HG03460 (cell line): Measurements from ENCODE around the gene CAST.

Experiments
- ATAC-seq: cut with Tn5 transposase; IDR thresholded peaks from one replicate; pipeline ENCODE4 v1.9.1; 2021; ENCODE audit not compliant: unreplicated experiment

Gene CAST

GRCh38 chr5:96645091-96645490 lies 17.1 kb upstream of the CAST start:
- ATAC-seq, result no peak

- ATAC-seq, result no peak
Measured at GRCh38 chr5:96648023-96648422, 14.2 kb upstream of the CAST start.

GRCh38 chr5:96648593-96648992 lies 13.6 kb upstream of the CAST start:
- no peak for ATAC-seq

GRCh38 chr5:96649251-96649662 lies 12.9 kb upstream of the CAST start:
- no peak for ATAC-seq

- ATAC-seq, result no peak
Measured at GRCh38 chr5:96649681-96650540, 12.3 kb upstream of the CAST start.

- no peak for ATAC-seq
Measured at GRCh38 chr5:96651047-96651446, 11.1 kb upstream of the CAST start.

- no peak for ATAC-seq
Measured at GRCh38 chr5:96651948-96652753, 10.0 kb upstream of the CAST start.

GRCh38 chr5:96652769-96653454 lies 9.3 kb upstream of the CAST start:
- ATAC-seq, result no peak

- no peak for ATAC-seq
Measured at GRCh38 chr5:96654209-96654608, 8.0 kb upstream of the CAST start.

- ATAC-seq, result no peak
Measured at GRCh38 chr5:96655085-96655484, 7.1 kb upstream of the CAST start.

- no peak for ATAC-seq
Measured at GRCh38 chr5:96655506-96655905, 6.7 kb upstream of the CAST start.

GRCh38 chr5:96657068-96657467 lies 5.1 kb upstream of the CAST start:
- peak; percentile 59 for ATAC-seq

GRCh38 chr5:96658272-96658671 lies 3.9 kb upstream of the CAST start:
- ATAC-seq, result no peak

- no peak for ATAC-seq
Measured at GRCh38 chr5:96659170-96659569, 3.0 kb upstream of the CAST start.

- peak; percentile 19 for ATAC-seq
Measured at GRCh38 chr5:96660971-96661854, 963 bp upstream of the CAST start.

- peak; percentile 77 for ATAC-seq
Measured at GRCh38 chr5:96662725-96663518, 746 bp downstream of the CAST start.

GRCh38 chr5:96663608-96664007 lies 1.4 kb downstream of the CAST start:
- no peak for ATAC-seq

GRCh38 chr5:96664669-96665068 lies 2.5 kb downstream of the CAST start:
- ATAC-seq, result no peak

GRCh38 chr5:96668725-96669124 lies 6.5 kb downstream of the CAST start:
- no peak for ATAC-seq

GRCh38 chr5:96669909-96670308 lies 7.7 kb downstream of the CAST start:
- no peak for ATAC-seq
